ENCODE results near the gene GRIN3B. TPM values are rescaled to one million over a fixed set of nuclear protein-coding genes. Genes with fewer than 3 reads are reported as not detected.
A peak's percentile ranks its signal among the peaks of the same experiment; 100 is the strongest.

The GRIN3B gene
- total and polyA plus RNA-seq, 2 experiments from 2014 or later = 0.54 TPM; not detected in 1

- Histone ChIP-seq H3K9ac (no peak overlapping the region), H3K79me2 (ENCODE audit: insufficient read depth) (no peaks in the 10 kb centered on the region), H3K27me3 (replicated peaks; ENCODE audit: insufficient read depth) (peaks cover 24% of the 10 kb centered on the region), H3K9me2 (ENCODE audit: insufficient read depth) (no peaks in the 10 kb centered on the region), H3K4me1 (ENCODE audit: insufficient read depth) (no peaks in the 10 kb centered on the region), H3K36me3 (ENCODE audit: low read depth) (no peaks in the 10 kb centered on the region), H3K4me2 (ENCODE audit: unreplicated experiment) (no peak overlapping the region), H2AFZ (no peak overlapping the region), H3K9me3 (ENCODE audit: low read depth) (no peaks in the 10 kb centered on the region), H4K20me1 (ENCODE audit: insufficient read depth) (no peaks in the 10 kb centered on the region), H3F3A (ENCODE audit: insufficient read depth) (no peaks in the 10 kb centered on the region), H3K4me3 (no peak overlapping the region), H3K27ac (no peak overlapping the region)
- no peak for TF ChIP-seq EZH2phosphoT487 (IDR thresholded peaks at IDR 0.05; ENCODE audit: insufficient read depth, low read depth)
- TF ChIP-seq EZH2 (IDR thresholded peaks at IDR 0.05; ENCODE audit: insufficient read depth, poor library complexity, severe bottlenecking) = peak; percentile 28
- in situ Hi-C loops (cut with MboI) = no loop called here
- DNase-seq = no peak
- 5 to 8% methylated on average over 23 to 57 of the region's 73 CpGs for WGBS, 2 experiments (ENCODE audit: low coverage in 1 of 2, low lambda C conversion rate in 2 of 2, missing lambda C conversion rate in 2 of 2)
Observed at GRCh38 chr19:1000591-1001537, 645 bp downstream of the GRIN3B start.

- Histone ChIP-seq H3K4me3 (no peak overlapping the region), H3K4me2 (ENCODE audit: unreplicated experiment) (no peak overlapping the region)
- WGBS, 2 experiments (ENCODE audit: low coverage in 1 of 2, low lambda C conversion rate in 2 of 2, missing lambda C conversion rate in 2 of 2) = 4 to 7% methylated on average over 10 to 20 of the region's 20 CpGs
Observed at GRCh38 chr19:1001538-1002166, 1.4 kb downstream of the GRIN3B start.

GRCh38 chr19:1002600-1002999 lies 2.4 kb downstream of the GRIN3B start:
- no peak for TF ChIP-seq EZH2 (IDR thresholded peaks at IDR 0.05; ENCODE audit: insufficient read depth, poor library complexity, severe bottlenecking)
- TF ChIP-seq EZH2phosphoT487 (IDR thresholded peaks at IDR 0.05; ENCODE audit: insufficient read depth, low read depth) = no peak
- Histone ChIP-seq H3K9ac (no peak overlapping the region), H3K27me3 (replicated peaks; ENCODE audit: insufficient read depth) (peaks cover 14% of the 10 kb centered on the region; the same call in 1 of the 2 replicates), H3K9me3 (ENCODE audit: low read depth) (no peaks in the 10 kb centered on the region), H3K4me2 (ENCODE audit: unreplicated experiment) (no peak overlapping the region), H4K20me1 (ENCODE audit: insufficient read depth) (no peaks in the 10 kb centered on the region), H3K27ac (no peak overlapping the region), H2AFZ (no peak overlapping the region), H3K4me1 (ENCODE audit: insufficient read depth) (no peaks in the 10 kb centered on the region), H3K4me3 (no peak overlapping the region), H3K79me2 (ENCODE audit: insufficient read depth) (no peaks in the 10 kb centered on the region), H3F3A (ENCODE audit: insufficient read depth) (no peaks in the 10 kb centered on the region), H3K36me3 (ENCODE audit: low read depth) (no peaks in the 10 kb centered on the region), H3K9me2 (ENCODE audit: insufficient read depth) (no peaks in the 10 kb centered on the region)
- no peak for DNase-seq
- WGBS, 2 experiments (ENCODE audit: low coverage in 1 of 2, low lambda C conversion rate in 2 of 2, missing lambda C conversion rate in 2 of 2) = 56 to 59% methylated on average over 4 of the region's 4 CpGs
- in situ Hi-C loops (cut with MboI) = no loop called here

More at GRCh38 chr19:1001538-1002166, 1.4 kb downstream of the GRIN3B start:
- peak; percentile 58 for DNase-seq
- Histone ChIP-seq H3K4me1 (ENCODE audit: insufficient read depth) (no peaks in the 10 kb centered on the region), H3K36me3 (ENCODE audit: low read depth) (no peaks in the 10 kb centered on the region), H3K9me3 (ENCODE audit: low read depth) (no peaks in the 10 kb centered on the region), H2AFZ (no peak overlapping the region), H3F3A (ENCODE audit: insufficient read depth) (no peaks in the 10 kb centered on the region), H3K27me3 (replicated peaks; ENCODE audit: insufficient read depth) (peaks cover 18% of the 10 kb centered on the region), H3K79me2 (ENCODE audit: insufficient read depth) (no peaks in the 10 kb centered on the region), H3K9ac (no peak overlapping the region), H4K20me1 (ENCODE audit: insufficient read depth) (no peaks in the 10 kb centered on the region), H3K27ac (no peak overlapping the region), H3K9me2 (ENCODE audit: insufficient read depth) (no peaks in the 10 kb centered on the region)
- TF ChIP-seq EZH2phosphoT487 (IDR thresholded peaks at IDR 0.05; ENCODE audit: insufficient read depth, low read depth) (no peak), EZH2 (IDR thresholded peaks at IDR 0.05; ENCODE audit: insufficient read depth, poor library complexity, severe bottlenecking) (no peak)
- in situ Hi-C loops (cut with MboI) = no loop called here

GRCh38 chr19:1003283-1003682 lies 3.1 kb downstream of the GRIN3B start:
- H3K27me3 ChIP-seq (replicated peaks; ENCODE audit: insufficient read depth) = peaks cover 9% of the 10 kb centered on the region; the same call in 1 of the 2 replicates
- no peak overlapping the region for H3K9ac ChIP-seq
- no peak overlapping the region for H3K4me3 ChIP-seq
- H3K4me2 ChIP-seq (ENCODE audit: unreplicated experiment) = no peak overlapping the region
- H3K4me1 ChIP-seq (ENCODE audit: insufficient read depth) = no peaks in the 10 kb centered on the region
- H3K27ac ChIP-seq = no peak overlapping the region
- no peak overlapping the region for H2AFZ ChIP-seq
- TF ChIP-seq EZH2 (IDR thresholded peaks at IDR 0.05; ENCODE audit: insufficient read depth, poor library complexity, severe bottlenecking) (no peak), EZH2phosphoT487 (IDR thresholded peaks at IDR 0.05; ENCODE audit: insufficient read depth, low read depth) (no peak)
- no peaks in the 10 kb centered on the region for H3K9me2 ChIP-seq (ENCODE audit: insufficient read depth)
- H3K36me3 ChIP-seq (ENCODE audit: low read depth) = no peaks in the 10 kb centered on the region
- DNase-seq = no peak
- in situ Hi-C loops (cut with MboI) = no loop called here
- H3F3A ChIP-seq (ENCODE audit: insufficient read depth) = no peaks in the 10 kb centered on the region
- no peaks in the 10 kb centered on the region for H4K20me1 ChIP-seq (ENCODE audit: insufficient read depth)
- no peaks in the 10 kb centered on the region for H3K9me3 ChIP-seq (ENCODE audit: low read depth)
- no peaks in the 10 kb centered on the region for H3K79me2 ChIP-seq (ENCODE audit: insufficient read depth)
- 86 to 89% methylated on average over 18 to 37 of the region's 37 CpGs for WGBS, 2 experiments (ENCODE audit: low coverage in 1 of 2, low lambda C conversion rate in 2 of 2, missing lambda C conversion rate in 2 of 2)
